Measurements from ENCODE around the gene TMBIM1.

Gene TMBIM1

DNA sequence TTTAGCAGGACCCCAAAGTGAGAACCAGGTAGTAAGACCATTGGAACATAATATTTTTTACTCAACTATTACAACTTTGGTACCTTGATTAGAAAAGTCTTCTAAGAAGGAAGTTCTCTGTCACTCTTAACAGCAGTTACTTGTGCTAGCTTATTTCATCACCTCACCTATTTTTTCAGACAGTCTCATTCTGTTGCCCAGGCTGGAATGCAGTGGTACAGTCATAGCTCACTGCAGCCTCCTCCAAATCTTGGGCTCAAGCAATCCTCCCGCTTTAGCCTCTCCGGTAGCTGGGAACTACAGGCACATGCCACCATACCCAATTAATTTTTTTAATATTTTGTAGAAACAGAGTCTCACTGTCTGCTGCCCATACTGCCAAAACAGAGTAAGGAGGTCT lies 57.3 kb downstream of the TMBIM1 start:
- no peak overlapping the region for H3K4me2 ChIP-seq (ENCODE audit: insufficient read depth, low read length, poor library complexity, severe bottlenecking)
- H3K23ac ChIP-seq (ENCODE audit: low read depth, low read length, poor library complexity) = no peak overlapping the region
- H4K8ac ChIP-seq (ENCODE audit: low read depth, low read length) = no peak overlapping the region
- peaks cover 4% of the 10 kb centered on the region for H3K79me1 ChIP-seq (ENCODE audit: low read depth, low read length)
- H2AFZ ChIP-seq (ENCODE audit: low read length) = no peak overlapping the region
- H3K4me1 ChIP-seq (ENCODE audit: control insufficient read depth in 2 of 2, insufficient read depth in 1 of 2, low read depth in 1 of 2, low read length in 2 of 2) = no peaks in the 10 kb centered on the region
- H3K14ac ChIP-seq (ENCODE audit: low read length) = no peak overlapping the region
- no peak overlapping the region for H3K9ac ChIP-seq (ENCODE audit: low read depth, low read length, poor library complexity)
- H2BK12ac ChIP-seq (ENCODE audit: low read length) = no peak overlapping the region
- no peaks in the 10 kb centered on the region for H3K27me3 ChIP-seq (ENCODE audit: control insufficient read depth in 3 of 3, insufficient read depth in 3 of 3, low read depth in 1 of 3, low read length in 3 of 3)
- no peak overlapping the region for H3K27ac ChIP-seq (replicated peaks; ENCODE audit: low read length)
- H3K36me3 ChIP-seq (replicated peaks in 1 of 2; ENCODE audit: control insufficient read depth in 2 of 2, insufficient read depth in 2 of 2, low read length in 2 of 2) = peaks cover 21 to 96% of the 10 kb centered on the region in 2 donors
- H3K4ac ChIP-seq (ENCODE audit: low read length) = no peak overlapping the region
- no peak overlapping the region for H2BK5ac ChIP-seq (ENCODE audit: low read length)
- no peak overlapping the region for H4K91ac ChIP-seq (ENCODE audit: low read depth, low read length, poor library complexity)
- H2AK5ac ChIP-seq (ENCODE audit: low read depth, low read length) = no peak overlapping the region
- no peak overlapping the region for H3K4me3 ChIP-seq (ENCODE audit: low read length in 2 of 2)
- WGBS, 2 donors (ENCODE audit: extremely low coverage in 2 of 2, insufficient read length in 2 of 2, insufficient replicate concordance in 1 of 2) = no CpG with 5 or more reads among the region's 2 CpGs
- H2BK120ac ChIP-seq (ENCODE audit: low read depth, low read length) = no peak overlapping the region
- peaks cover 0 to 9% of the 10 kb centered on the region in 2 donors for H3K9me3 ChIP-seq (replicated peaks in 1 of 2; ENCODE audit: control insufficient read depth in 2 of 2, insufficient read depth in 1 of 2, low read depth in 1 of 2, low read length in 2 of 2)
- no peak overlapping the region for H3K18ac ChIP-seq (ENCODE audit: low read length)
- no peak overlapping the region for H2BK15ac ChIP-seq (ENCODE audit: low read length)
- no peak for DNase-seq (ENCODE audit: low spot score)

DNA sequence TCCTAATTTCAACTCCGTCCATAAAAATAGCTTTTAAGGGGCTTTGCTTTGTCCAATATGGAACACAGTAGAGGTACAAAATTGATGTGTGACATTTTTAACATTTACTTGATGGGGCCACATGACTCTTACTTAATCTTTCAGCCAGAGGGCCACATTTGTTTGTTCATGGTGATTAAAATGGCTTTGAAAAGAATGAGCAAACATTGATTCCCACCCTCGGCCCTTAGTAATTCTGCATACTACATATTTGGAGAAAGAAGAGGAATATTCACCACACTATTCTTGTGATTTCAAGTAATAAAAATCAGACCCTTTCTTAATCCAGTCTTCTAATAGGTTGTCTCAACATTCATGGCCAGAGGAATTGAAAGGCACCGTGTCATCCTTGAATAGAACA lies 57.8 kb downstream of the TMBIM1 start:
- H2BK120ac ChIP-seq (ENCODE audit: low read depth, low read length) = no peak overlapping the region
- H3K9me3 ChIP-seq (replicated peaks in 1 of 2; ENCODE audit: control insufficient read depth in 2 of 2, insufficient read depth in 1 of 2, low read depth in 1 of 2, low read length in 2 of 2) = peaks cover 0 to 9% of the 10 kb centered on the region in 2 donors
- H3K14ac ChIP-seq (ENCODE audit: low read length) = no peak overlapping the region
- no peak overlapping the region for H4K8ac ChIP-seq (ENCODE audit: low read depth, low read length)
- no peak for DNase-seq (ENCODE audit: low spot score)
- H2BK12ac ChIP-seq (ENCODE audit: low read length) = no peak overlapping the region
- H2BK15ac ChIP-seq (ENCODE audit: low read length) = no peak overlapping the region
- no peak overlapping the region for H4K91ac ChIP-seq (ENCODE audit: low read depth, low read length, poor library complexity)
- H3K27me3 ChIP-seq (ENCODE audit: control insufficient read depth in 3 of 3, insufficient read depth in 3 of 3, low read depth in 1 of 3, low read length in 3 of 3) = no peaks in the 10 kb centered on the region
- no peak overlapping the region for H3K9ac ChIP-seq (ENCODE audit: low read depth, low read length, poor library complexity)
- no peak overlapping the region for H3K18ac ChIP-seq (ENCODE audit: low read length)
- no peak overlapping the region for H3K27ac ChIP-seq (replicated peaks; ENCODE audit: low read length)
- H3K23ac ChIP-seq (ENCODE audit: low read depth, low read length, poor library complexity) = no peak overlapping the region
- H3K36me3 ChIP-seq (replicated peaks in 1 of 2; ENCODE audit: control insufficient read depth in 2 of 2, insufficient read depth in 2 of 2, low read length in 2 of 2) = peaks cover 23 to 97% of the 10 kb centered on the region in 2 donors
- H3K79me1 ChIP-seq (ENCODE audit: low read depth, low read length) = peaks cover 4% of the 10 kb centered on the region
- H2AFZ ChIP-seq (ENCODE audit: low read length) = no peak overlapping the region
- H2BK5ac ChIP-seq (ENCODE audit: low read length) = no peak overlapping the region
- no peak overlapping the region for H3K4me3 ChIP-seq (ENCODE audit: low read length in 2 of 2)
- no CpG with 5 or more reads among the region's 3 CpGs for WGBS, 2 donors (ENCODE audit: extremely low coverage in 2 of 2, insufficient read length in 2 of 2, insufficient replicate concordance in 1 of 2)
- H3K4me1 ChIP-seq (ENCODE audit: control insufficient read depth in 2 of 2, insufficient read depth in 1 of 2, low read depth in 1 of 2, low read length in 2 of 2) = no peaks in the 10 kb centered on the region
- H2AK5ac ChIP-seq (ENCODE audit: low read depth, low read length) = no peak overlapping the region
- no peak overlapping the region for H3K4ac ChIP-seq (ENCODE audit: low read length)
- H3K4me2 ChIP-seq (ENCODE audit: insufficient read depth, low read length, poor library complexity, severe bottlenecking) = no peak overlapping the region

DNA sequence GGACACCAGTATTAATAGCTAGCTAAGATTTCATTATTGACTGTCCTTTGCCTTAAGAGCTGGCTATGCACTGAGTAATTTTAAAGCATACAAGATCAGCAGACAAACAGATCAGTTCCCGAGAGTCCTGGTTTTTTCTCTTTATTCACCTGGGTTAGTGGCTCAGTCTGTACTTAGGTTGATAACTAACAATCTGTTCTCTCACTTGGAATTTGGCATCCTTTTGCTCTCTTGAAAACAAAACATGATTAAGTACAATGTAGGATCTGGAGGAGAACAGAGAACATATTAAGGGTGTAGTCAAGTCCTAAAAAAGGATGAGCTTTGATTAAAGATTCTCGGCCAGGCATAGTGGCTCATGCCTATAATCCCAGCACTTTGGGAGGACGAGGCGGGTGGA lies 58.8 kb downstream of the TMBIM1 start:
- no peaks in the 10 kb centered on the region for H3K4me1 ChIP-seq (ENCODE audit: control insufficient read depth in 2 of 2, insufficient read depth in 1 of 2, low read depth in 1 of 2, low read length in 2 of 2)
- H2AK5ac ChIP-seq (ENCODE audit: low read depth, low read length) = no peak overlapping the region
- H2BK120ac ChIP-seq (ENCODE audit: low read depth, low read length) = no peak overlapping the region
- peaks cover 18 to 97% of the 10 kb centered on the region in 2 donors for H3K36me3 ChIP-seq (replicated peaks in 1 of 2; ENCODE audit: control insufficient read depth in 2 of 2, insufficient read depth in 2 of 2, low read length in 2 of 2)
- no peak overlapping the region for H3K18ac ChIP-seq (ENCODE audit: low read length)
- H3K23ac ChIP-seq (ENCODE audit: low read depth, low read length, poor library complexity) = no peak overlapping the region
- H3K4me3 ChIP-seq (ENCODE audit: low read length in 2 of 2) = no peak overlapping the region
- no peak overlapping the region for H4K8ac ChIP-seq (ENCODE audit: low read depth, low read length)
- WGBS, 2 donors (ENCODE audit: extremely low coverage in 2 of 2, insufficient read length in 2 of 2, insufficient replicate concordance in 1 of 2) = no CpG with 5 or more reads among the region's 4 CpGs
- no peak overlapping the region for H3K4me2 ChIP-seq (ENCODE audit: insufficient read depth, low read length, poor library complexity, severe bottlenecking)
- no peak overlapping the region for H2BK12ac ChIP-seq (ENCODE audit: low read length)
- H3K9me3 ChIP-seq (replicated peaks in 1 of 2; ENCODE audit: control insufficient read depth in 2 of 2, insufficient read depth in 1 of 2, low read depth in 1 of 2, low read length in 2 of 2) = peaks cover 0 to 9% of the 10 kb centered on the region in 2 donors
- H2BK15ac ChIP-seq (ENCODE audit: low read length) = no peak overlapping the region
- H4K91ac ChIP-seq (ENCODE audit: low read depth, low read length, poor library complexity) = no peak overlapping the region
- no peak overlapping the region for H3K4ac ChIP-seq (ENCODE audit: low read length)
- H2BK5ac ChIP-seq (ENCODE audit: low read length) = no peak overlapping the region
- no peaks in the 10 kb centered on the region for H3K27me3 ChIP-seq (ENCODE audit: control insufficient read depth in 3 of 3, insufficient read depth in 3 of 3, low read depth in 1 of 3, low read length in 3 of 3)
- no peak overlapping the region for H3K14ac ChIP-seq (ENCODE audit: low read length)
- H3K9ac ChIP-seq (ENCODE audit: low read depth, low read length, poor library complexity) = no peak overlapping the region
- H3K79me1 ChIP-seq (ENCODE audit: low read depth, low read length) = peaks cover 4% of the 10 kb centered on the region
- no peak overlapping the region for H2AFZ ChIP-seq (ENCODE audit: low read length)
- no peak overlapping the region for H3K27ac ChIP-seq (replicated peaks; ENCODE audit: low read length)
- DNase-seq (ENCODE audit: low spot score) = no peak

DNA sequence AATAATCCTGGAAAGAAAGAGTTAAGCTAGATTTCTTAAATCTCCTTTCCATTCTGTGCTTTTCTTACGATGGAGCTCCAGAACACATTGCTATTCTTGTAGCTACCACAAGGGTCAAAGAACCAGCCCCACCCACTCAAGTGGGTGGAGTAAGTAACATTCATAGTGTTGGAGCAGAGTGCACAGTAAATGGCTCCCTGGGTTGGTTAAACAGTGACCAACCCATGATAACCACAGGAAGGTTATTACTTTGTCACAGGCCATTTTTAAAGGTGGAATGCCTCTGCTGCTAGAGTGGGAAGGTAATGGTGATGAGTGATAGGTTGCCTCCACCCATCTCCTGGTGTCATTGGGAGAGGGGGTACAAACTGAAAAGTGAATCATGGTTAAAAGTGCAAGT lies 61.4 kb downstream of the TMBIM1 start:
- Histone ChIP-seq H3K36me3 (replicated peaks in 1 of 2; ENCODE audit: control insufficient read depth in 2 of 2, insufficient read depth in 2 of 2, low read length in 2 of 2) (peaks cover 22 to 94% of the 10 kb centered on the region in 2 donors), H4K91ac (ENCODE audit: low read depth, low read length, poor library complexity) (no peak overlapping the region), H2BK15ac (ENCODE audit: low read length) (no peak overlapping the region), H3K4me2 (ENCODE audit: insufficient read depth, low read length, poor library complexity, severe bottlenecking) (no peak overlapping the region), H3K18ac (ENCODE audit: low read length) (no peak overlapping the region), H2BK5ac (ENCODE audit: low read length) (no peak overlapping the region), H3K27me3 (ENCODE audit: control insufficient read depth in 3 of 3, insufficient read depth in 3 of 3, low read depth in 1 of 3, low read length in 3 of 3) (no peaks in the 10 kb centered on the region), H2BK120ac (ENCODE audit: low read depth, low read length) (no peak overlapping the region), H3K27ac (replicated peaks; ENCODE audit: low read length) (no peak overlapping the region), H2AK5ac (ENCODE audit: low read depth, low read length) (no peak overlapping the region), H3K4me1 (ENCODE audit: control insufficient read depth in 2 of 2, insufficient read depth in 1 of 2, low read depth in 1 of 2, low read length in 2 of 2) (no peaks in the 10 kb centered on the region), H3K9ac (ENCODE audit: low read depth, low read length, poor library complexity) (no peak overlapping the region), H3K4ac (ENCODE audit: low read length) (no peak overlapping the region), H3K9me3 (replicated peaks in 1 of 2; ENCODE audit: control insufficient read depth in 2 of 2, insufficient read depth in 1 of 2, low read depth in 1 of 2, low read length in 2 of 2) (peaks cover 0 to 9% of the 10 kb centered on the region in 2 donors), H3K14ac (ENCODE audit: low read length) (no peak overlapping the region), H3K23ac (ENCODE audit: low read depth, low read length, poor library complexity) (no peak overlapping the region), H4K8ac (ENCODE audit: low read depth, low read length) (no peak overlapping the region), H3K79me1 (ENCODE audit: low read depth, low read length) (peaks cover 4% of the 10 kb centered on the region), H2BK12ac (ENCODE audit: low read length) (no peak overlapping the region), H3K4me3 (ENCODE audit: low read length in 2 of 2) (no peak overlapping the region), H2AFZ (ENCODE audit: low read length) (no peak overlapping the region)
- no peak for DNase-seq (ENCODE audit: low spot score)
- WGBS, 2 donors (ENCODE audit: extremely low coverage in 2 of 2, insufficient read length in 2 of 2, insufficient replicate concordance in 1 of 2) = no CpG with 5 or more reads among the region's 1 CpG
